ENCODE results near the gene LRRFIP1. TPM values are rescaled to one million over a fixed set of nuclear protein-coding genes. Genes with fewer than 3 reads are reported as not detected.

The LRRFIP1 gene
- polyA plus RNA-seq, 1 experiment = 71.1 TPM

- H3K4me3 ChIP-seq (ENCODE audit: low read depth, low read length) = peak overlapping the region; percentile 88
- H3K27ac ChIP-seq (ENCODE audit: low read depth, low read length) = peak overlapping the region; percentile 82
- H3K27me3 ChIP-seq (ENCODE audit: control insufficient read depth, insufficient read depth, low read length) = no peaks in the 10 kb centered on the region
- CTCF ChIA-PET = interaction anchor here (0.9 to 2.1 kb wide), 2 partner anchors 13 to 51 kb away, joined by 4 to 20 read pairs; no protein-coding TSS in a partner anchor
- POLR2A ChIA-PET = interaction anchor here (0.6 to 0.8 kb wide), 2 partner anchors 17 to 60 kb away, joined by 3 read pairs; no protein-coding TSS in a partner anchor
- no peaks in the 10 kb centered on the region; the same call in 1 of the 2 replicates for H3K9me3 ChIP-seq (ENCODE audit: control insufficient read depth, insufficient read depth, low read length)
- no peak for DNase-seq (ENCODE audit: low read depth, low spot score)
- TF ChIP-seq CTCF (IDR thresholded peaks at IDR 0.05; ENCODE audit: low read depth, low read length) = no peak
Observed at GRCh38 chr2:237694415-237695194, 67.2 kb downstream of the LRRFIP1 start.

- Histone ChIP-seq H3K9me3 (ENCODE audit: control insufficient read depth, insufficient read depth, low read length) (no peaks in the 10 kb centered on the region; the same call in 1 of the 2 replicates), H3K27ac (ENCODE audit: low read depth, low read length) (peak overlapping the region; percentile 82), H3K4me3 (ENCODE audit: low read depth, low read length) (no peak overlapping the region; the same call in 1 of the 2 replicates), H3K27me3 (ENCODE audit: control insufficient read depth, insufficient read depth, low read length) (no peaks in the 10 kb centered on the region)
- CTCF ChIA-PET = interaction anchor here (4.1 kb wide), 1 partner anchor 49 kb away, joined by 24 read pairs; no protein-coding TSS in a partner anchor
- TF ChIP-seq CTCF (IDR thresholded peaks at IDR 0.05; ENCODE audit: low read depth, low read length) = no peak
- DNase-seq (ENCODE audit: low read depth, low spot score) = peak; percentile 89
- POLR2A ChIA-PET = interaction anchor here (0.6 to 0.7 kb wide), 2 partner anchors 25 to 36 kb away, joined by 3 to 4 read pairs; no protein-coding TSS in a partner anchor
Observed at GRCh38 chr2:237695201-237695780, 67.9 kb downstream of the LRRFIP1 start.

- Histone ChIP-seq H3K27me3 (ENCODE audit: control insufficient read depth, insufficient read depth, low read length) (no peaks in the 10 kb centered on the region), H3K9me3 (ENCODE audit: control insufficient read depth, insufficient read depth, low read length) (no peaks in the 10 kb centered on the region; the same call in 1 of the 2 replicates), H3K4me3 (ENCODE audit: low read depth, low read length) (no peak overlapping the region), H3K27ac (ENCODE audit: low read depth, low read length) (peak overlapping the region; percentile 31)
- no peak for TF ChIP-seq CTCF (IDR thresholded peaks at IDR 0.05; ENCODE audit: low read depth, low read length)
- POLR2A ChIA-PET = no interaction called here
- CTCF ChIA-PET = interaction anchor here (4.1 kb wide), 1 partner anchor 48 kb away, joined by 24 read pairs; no protein-coding TSS in a partner anchor
- DNase-seq (ENCODE audit: low read depth, low spot score) = no peak
Observed at GRCh38 chr2:237696461-237696860, 69.1 kb downstream of the LRRFIP1 start.

- Histone ChIP-seq H3K4me3 (ENCODE audit: low read depth, low read length) (no peak overlapping the region), H3K9me3 (ENCODE audit: control insufficient read depth, insufficient read depth, low read length) (no peaks in the 10 kb centered on the region; the same call in 1 of the 2 replicates), H3K27ac (ENCODE audit: low read depth, low read length) (no peak overlapping the region), H3K27me3 (ENCODE audit: control insufficient read depth, insufficient read depth, low read length) (no peaks in the 10 kb centered on the region)
- no peak for TF ChIP-seq CTCF (IDR thresholded peaks at IDR 0.05; ENCODE audit: low read depth, low read length)
- POLR2A ChIA-PET = no interaction called here
- DNase-seq (ENCODE audit: low read depth, low spot score) = no peak
- CTCF ChIA-PET = interaction anchor here (1.1 to 4.1 kb wide), 3 partner anchors 13 to 47 kb away, joined by 4 to 24 read pairs (median 5); no protein-coding TSS in a partner anchor
Observed at GRCh38 chr2:237697586-237698357, 70.4 kb downstream of the LRRFIP1 start.

Measured in AG04450 (cell line).